Stimulated activated naive CD8-positive, alpha-beta T cell treated with anti-CD3 and anti-CD28 coated beads, Interleukin-15, Interleukin-2, amounts not matched to agents 100 ng/mL and 50 ng/mL, for 24 hours (primary cell): ENCODE results near the gene RTKN.
"Not testable (repeated sequence)": the region's sequence is repeated elsewhere in the genome, so short reads cannot be mapped to it uniquely, and the experiment has no call there.

Experiments used
- H3K27ac Mint-ChIP-seq: one replicate; pipeline ENCODE4 v1.8.0; 2021; ENCODE audit warnings: mild to moderate bottlenecking, mixed read lengths
- H3K27me3 Mint-ChIP-seq: one replicate; pipeline ENCODE4 v1.8.0; 2021; ENCODE audit warnings: mixed read lengths
- H3K36me3 Mint-ChIP-seq: one replicate; pipeline ENCODE4 v1.8.0; 2021; ENCODE audit warnings: low read depth, mixed read lengths
- H3K4me1 Mint-ChIP-seq: one replicate; pipeline ENCODE4 v1.8.0; 2021; ENCODE audit warnings: low read depth, mixed read lengths
- H3K4me3 Mint-ChIP-seq: one replicate; pipeline ENCODE4 v1.8.0; 2021; ENCODE audit warnings: mild to moderate bottlenecking, mixed read lengths
- H3K9me3 Mint-ChIP-seq: one replicate; pipeline ENCODE4 v1.8.0; 2021; ENCODE audit warnings: mixed read lengths

Gene RTKN, protein sequence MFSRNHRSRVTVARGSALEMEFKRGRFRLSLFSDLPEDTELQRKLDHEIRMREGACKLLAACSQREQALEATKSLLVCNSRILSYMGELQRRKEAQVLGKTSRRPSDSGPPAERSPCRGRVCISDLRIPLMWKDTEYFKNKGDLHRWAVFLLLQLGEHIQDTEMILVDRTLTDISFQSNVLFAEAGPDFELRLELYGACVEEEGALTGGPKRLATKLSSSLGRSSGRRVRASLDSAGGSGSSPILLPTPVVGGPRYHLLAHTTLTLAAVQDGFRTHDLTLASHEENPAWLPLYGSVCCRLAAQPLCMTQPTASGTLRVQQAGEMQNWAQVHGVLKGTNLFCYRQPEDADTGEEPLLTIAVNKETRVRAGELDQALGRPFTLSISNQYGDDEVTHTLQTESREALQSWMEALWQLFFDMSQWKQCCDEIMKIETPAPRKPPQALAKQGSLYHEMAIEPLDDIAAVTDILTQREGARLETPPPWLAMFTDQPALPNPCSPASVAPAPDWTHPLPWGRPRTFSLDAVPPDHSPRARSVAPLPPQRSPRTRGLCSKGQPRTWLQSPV

DNA sequence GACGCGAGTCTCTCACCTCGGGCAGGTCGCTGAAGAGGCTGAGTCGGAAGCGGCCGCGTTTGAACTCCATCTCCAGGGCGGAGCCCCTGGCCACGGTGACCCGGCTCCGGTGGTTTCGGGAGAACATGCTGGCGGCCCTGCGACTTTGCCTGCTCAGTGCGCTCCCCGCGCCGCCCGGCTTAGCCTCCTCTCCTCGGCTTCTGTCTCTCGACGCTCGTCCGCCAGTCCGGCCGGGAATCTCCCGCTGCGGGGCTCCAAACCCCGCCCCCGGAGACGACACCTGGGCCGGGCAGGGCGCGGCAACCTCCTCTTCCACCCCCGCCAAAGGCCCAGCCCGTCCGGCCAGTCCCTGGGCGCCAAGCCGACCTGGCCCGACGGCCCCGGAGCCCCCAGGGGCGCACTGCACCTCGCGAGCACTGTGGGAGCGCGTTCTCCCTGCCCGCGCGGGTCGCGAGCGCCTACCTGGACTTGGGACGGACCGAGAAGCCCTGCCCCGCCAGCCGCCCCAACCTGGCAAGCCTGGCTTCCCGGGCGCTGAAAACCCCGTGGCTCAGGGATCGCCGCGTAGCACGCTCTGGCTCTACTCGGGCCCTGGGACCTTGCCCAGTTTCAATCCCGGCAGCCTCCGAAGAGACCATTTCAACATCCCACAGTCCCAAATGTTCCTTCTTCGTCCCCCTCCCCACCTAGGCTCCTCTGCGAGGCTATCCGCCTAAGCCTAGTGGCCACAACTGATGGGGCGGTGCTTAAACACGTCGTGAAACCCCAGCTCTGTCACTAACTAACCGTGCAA lies at the start of gene RTKN:
RTKN (minus strand) TSS at position 248 of the 793 bp plus-strand sequence; CDS start at position 127, 121 bp downstream.
- Mint-ChIP-seq H3K27me3 (peaks cover 15% of the 10 kb centered on the region), H3K9me3 (no peaks in the 10 kb centered on the region), H3K27ac (no peak within 1 kb of the TSS), H3K4me3 (peak within 1 kb of the TSS; percentile 66), H3K4me1 (peaks cover 24% of the 10 kb centered on the region), H3K36me3 (no peaks in the 10 kb centered on the region)

DNA sequence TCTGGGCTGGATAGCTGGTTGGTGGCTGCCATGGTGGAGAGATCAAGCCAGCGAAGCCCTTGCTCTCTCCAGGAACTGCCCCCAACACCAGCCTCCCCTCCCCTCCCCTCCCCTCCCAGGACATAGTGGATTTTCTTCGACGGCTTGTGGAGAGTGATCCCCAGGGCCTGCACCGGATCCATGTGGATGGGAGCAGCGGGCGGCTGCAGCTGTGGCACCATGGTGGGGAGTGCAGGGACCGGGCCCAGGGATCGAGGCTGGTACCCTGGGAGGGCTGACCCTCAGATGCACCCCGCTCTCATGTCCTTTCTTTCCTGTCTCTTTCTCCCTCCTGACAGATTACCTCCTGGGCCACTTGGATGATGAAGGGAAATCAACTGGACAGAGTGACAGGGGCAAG lies 48.2 kb upstream of the RTKN start:
- no peaks in the 10 kb centered on the region for H3K9me3 Mint-ChIP-seq
- no peak overlapping the region for H3K4me3 Mint-ChIP-seq
- H3K27ac Mint-ChIP-seq: no peak overlapping the region
- no peaks in the 10 kb centered on the region for H3K27me3 Mint-ChIP-seq
- peaks cover 38% of the 10 kb centered on the region for H3K36me3 Mint-ChIP-seq
- no peaks in the 10 kb centered on the region for H3K4me1 Mint-ChIP-seq

DNA sequence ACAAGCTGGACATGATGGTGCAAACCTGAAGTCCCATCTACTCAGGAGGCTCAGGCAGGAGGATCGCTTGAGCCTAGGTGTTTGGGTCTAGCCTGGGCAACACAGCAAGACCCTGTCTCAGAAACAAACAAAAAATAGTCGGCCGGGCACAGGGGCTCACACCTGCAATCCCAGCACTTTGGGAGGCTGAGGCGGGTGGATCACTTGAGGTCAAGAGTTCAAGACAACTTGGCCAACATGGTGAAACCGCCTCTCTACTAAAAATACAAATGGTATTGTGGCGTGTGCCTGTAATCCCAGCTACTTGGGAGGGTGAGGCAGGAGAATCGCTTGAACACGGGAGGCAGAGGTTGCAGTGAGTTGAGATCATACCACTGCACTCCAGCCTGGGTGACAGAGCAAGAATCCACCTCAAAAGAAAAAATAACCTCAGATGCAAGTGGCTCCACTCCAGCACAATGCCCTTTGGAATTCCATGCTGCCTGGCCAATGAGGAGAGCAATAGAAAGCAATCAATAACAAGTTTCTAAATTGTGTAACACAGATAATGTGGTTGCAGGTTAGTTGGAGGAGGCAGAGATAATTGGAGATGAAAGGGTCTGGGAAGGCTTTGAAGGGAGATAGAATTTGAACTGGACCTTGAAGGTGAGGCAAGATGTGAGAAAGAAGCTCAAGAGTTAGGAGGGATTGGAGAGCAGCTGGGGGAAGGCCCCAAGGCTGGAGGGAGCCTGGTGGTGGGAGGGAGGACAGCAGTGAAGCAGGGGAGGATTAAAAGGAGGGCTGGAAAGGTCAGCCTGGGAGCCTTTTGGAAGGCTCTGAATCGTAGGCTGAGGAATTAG lies 47.1 kb upstream of the RTKN start:
- Mint-ChIP-seq H3K9me3 (no peaks in the 10 kb centered on the region), H3K27me3 (no peaks in the 10 kb centered on the region)

DNA sequence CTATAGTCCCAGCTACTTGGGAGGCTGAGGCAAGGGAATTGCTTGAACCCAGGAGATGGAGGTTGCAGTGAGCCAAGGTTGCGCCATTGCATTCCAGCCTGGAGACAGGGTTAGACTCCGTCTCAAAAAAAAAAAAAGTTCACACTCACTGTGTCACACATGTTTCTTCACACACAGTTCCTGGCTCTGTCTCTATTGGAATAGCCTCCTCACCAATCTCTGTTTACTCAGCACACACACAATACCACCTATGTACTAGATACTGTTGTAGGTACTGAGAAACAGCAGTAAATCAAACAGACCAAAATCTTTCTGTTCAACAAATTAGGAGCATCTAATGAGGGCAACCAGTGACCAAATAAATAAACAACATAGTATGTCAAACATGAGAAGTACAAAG lies 44.4 kb upstream of the RTKN start:
- no peak overlapping the region for H3K4me3 Mint-ChIP-seq
- H3K4me1 Mint-ChIP-seq: peaks cover 19% of the 10 kb centered on the region
- H3K9me3 Mint-ChIP-seq: no peaks in the 10 kb centered on the region
- peak overlapping the region; percentile 19 for H3K27ac Mint-ChIP-seq
- no peaks in the 10 kb centered on the region for H3K27me3 Mint-ChIP-seq
- peaks cover 26% of the 10 kb centered on the region for H3K36me3 Mint-ChIP-seq

More for the DNA sequence above, 47.1 kb upstream of the RTKN start:
- H3K4me1 Mint-ChIP-seq: peaks cover 4% of the 10 kb centered on the region
- no peak overlapping the region for H3K4me3 Mint-ChIP-seq
- H3K27ac Mint-ChIP-seq: no peak overlapping the region
- H3K36me3 Mint-ChIP-seq: peaks cover 32% of the 10 kb centered on the region

DNA sequence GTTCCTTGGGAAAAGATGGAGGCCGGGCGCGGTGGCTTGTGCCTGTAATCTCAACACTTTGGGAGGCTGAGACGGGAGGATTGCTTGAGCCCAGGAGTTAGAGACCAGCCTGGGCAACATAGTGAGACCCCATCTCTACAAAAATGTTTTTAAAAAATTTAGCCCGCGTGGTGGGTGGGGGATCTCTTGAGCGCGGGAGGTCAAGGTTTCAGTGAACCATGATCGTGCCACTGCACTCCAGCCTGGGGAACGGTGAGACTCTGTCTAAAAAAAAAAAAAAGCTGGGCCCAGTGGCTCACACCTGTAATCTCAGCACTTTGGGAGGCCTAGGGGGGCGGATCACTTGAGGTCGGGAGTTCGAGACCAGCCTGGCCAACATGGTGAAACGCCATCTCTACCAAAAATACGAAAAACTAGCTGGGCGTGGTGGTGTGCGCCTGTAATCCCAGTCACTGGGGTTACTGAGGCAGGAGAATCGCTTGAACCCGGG lies 42.0 kb upstream of the RTKN start:
- peak overlapping the region; percentile 100 for H3K27ac Mint-ChIP-seq
- H3K36me3 Mint-ChIP-seq: peaks cover 33% of the 10 kb centered on the region
- H3K9me3 Mint-ChIP-seq, H3K27me3 Mint-ChIP-seq: not testable (repeated sequence)
- H3K4me1 Mint-ChIP-seq: peaks cover 32% of the 10 kb centered on the region
- peak overlapping the region; percentile 100 for H3K4me3 Mint-ChIP-seq

DNA sequence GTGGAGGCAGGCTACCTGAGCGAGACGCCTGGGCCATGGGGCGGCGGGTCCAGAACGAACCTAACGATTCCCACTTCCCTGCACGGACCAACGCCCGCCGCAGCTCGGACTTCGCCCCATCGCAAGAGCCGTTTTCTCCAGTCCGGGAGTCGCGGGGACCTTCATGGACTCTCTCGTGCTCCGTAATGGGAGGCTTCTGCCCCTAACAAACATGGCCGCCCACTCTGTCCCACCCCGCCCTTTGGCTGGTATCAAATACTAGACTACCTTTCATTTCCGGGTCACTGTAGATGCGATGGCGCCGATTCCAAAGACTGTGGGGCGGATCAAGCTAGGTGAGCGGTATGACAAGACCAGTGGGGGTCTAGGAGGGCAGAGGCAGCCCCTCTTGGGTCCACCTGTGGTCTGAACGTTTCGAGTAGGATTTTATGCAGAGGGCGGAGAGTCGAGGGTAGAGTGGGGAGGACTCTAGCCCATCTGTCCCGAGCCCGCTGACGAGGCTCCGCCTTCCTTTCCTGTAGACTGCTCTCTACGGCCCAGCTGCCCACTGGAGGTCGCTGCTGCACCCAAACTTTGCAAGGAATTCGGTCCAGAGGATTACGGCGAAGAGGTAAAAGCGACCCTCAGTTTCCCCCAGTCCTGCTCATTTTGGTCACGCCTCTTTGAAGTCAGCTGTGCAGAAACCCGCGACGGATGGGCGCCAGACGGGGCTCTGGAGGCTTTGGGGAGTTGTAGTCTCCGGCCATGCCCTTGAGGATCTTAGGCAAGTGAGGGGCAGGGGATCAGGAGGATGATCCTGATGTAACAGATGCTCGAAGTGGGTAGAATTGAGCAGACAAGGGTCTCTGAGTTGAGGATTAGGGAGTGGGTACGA lies 41.3 kb upstream of the RTKN start, which contains the start of the genes CCDC142 and TTC31:
CCDC142 (minus strand) TSS at position 198 of the 874 bp plus-strand sequence; CDS start at position 37, 161 bp downstream.
TTC31 (plus strand) TSS at position 281 of the 874 bp plus-strand sequence; CDS start at position 296, 15 bp downstream.
- H3K27me3 Mint-ChIP-seq: no peaks in the 10 kb centered on the region
- H3K9me3 Mint-ChIP-seq: no peaks in the 10 kb centered on the region
- peak within 1 kb of the TSS; percentile 100 for H3K4me3 Mint-ChIP-seq
- peaks cover 32% of the 10 kb centered on the region for H3K4me1 Mint-ChIP-seq
- H3K36me3 Mint-ChIP-seq: peaks cover 33% of the 10 kb centered on the region
- peak within 1 kb of the TSS; percentile 100 for H3K27ac Mint-ChIP-seq

DNA sequence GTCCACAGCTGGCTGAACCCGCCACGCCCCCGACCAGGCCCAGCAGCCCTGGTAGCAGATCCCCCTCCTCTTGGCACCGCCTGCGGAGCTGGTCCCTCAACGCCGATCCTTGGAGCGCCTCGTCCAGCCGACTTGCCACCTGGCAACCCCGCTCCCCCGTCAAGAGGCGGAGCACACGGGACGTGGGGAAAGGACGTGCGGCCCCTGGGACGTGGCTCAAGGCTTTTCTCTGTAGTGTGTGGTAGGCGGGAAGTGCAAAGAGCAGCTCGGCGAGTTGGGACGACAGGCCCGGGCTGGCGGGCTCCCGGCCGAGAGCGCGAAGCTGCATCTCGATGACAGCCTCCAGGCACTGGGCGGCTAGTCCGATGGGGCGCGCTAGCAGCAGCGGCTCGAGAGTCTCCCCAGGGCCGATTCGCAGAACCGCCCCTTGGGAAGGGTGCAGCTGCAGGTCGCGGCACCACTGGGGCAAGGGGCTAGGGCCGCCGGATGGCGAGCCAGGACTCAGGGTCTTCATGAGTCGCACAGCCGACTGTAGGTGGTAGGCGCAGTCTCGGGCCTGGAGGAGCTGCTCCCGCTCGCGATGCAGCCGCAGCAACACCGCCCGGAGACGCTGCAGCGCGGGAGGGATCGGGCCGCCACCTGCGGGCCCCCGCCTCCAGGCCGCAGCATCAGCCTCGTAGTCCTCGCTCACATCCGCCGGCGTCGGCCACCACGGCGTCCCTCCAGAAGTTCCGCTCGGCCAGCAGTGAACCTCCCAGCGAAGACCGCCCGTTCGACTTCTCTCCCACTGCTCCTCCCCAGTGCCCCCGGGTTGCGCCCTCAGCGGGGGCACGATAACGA lies 40.4 kb upstream of the RTKN start:
- Mint-ChIP-seq H3K4me1 (peaks cover 32% of the 10 kb centered on the region), H3K4me3 (peak overlapping the region; percentile 100)

DNA sequence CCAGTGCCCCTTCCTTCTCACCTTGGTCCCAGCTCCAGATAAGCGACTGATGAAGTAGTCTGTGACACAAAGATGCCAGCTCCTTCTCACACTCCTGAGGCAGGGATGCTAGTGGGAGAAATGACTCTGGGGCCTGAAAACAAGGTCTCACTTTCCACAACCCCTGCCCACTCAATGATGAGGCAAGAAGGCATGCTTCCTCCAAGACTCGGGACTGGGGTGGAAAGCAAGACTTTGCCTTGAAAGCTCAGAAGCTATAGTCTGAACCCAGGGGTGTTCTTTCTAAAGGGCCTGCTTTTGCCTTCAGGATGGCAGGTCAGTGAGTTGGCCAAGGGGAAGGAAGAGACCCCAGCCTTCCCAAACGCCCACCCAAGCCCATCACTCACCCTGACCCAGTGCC lies 39.7 kb upstream of the RTKN start:
- H3K27me3 Mint-ChIP-seq: no peaks in the 10 kb centered on the region
- H3K27ac Mint-ChIP-seq: peak overlapping the region; percentile 68
- H3K4me1 Mint-ChIP-seq: peaks cover 32% of the 10 kb centered on the region
- H3K4me3 Mint-ChIP-seq: peak overlapping the region; percentile 100
- H3K36me3 Mint-ChIP-seq: peaks cover 32% of the 10 kb centered on the region
- no peaks in the 10 kb centered on the region for H3K9me3 Mint-ChIP-seq

More for the DNA sequence above, 40.4 kb upstream of the RTKN start:
- Mint-ChIP-seq H3K27ac (peak overlapping the region; percentile 100), H3K36me3 (peaks cover 38% of the 10 kb centered on the region), H3K27me3 (no peaks in the 10 kb centered on the region), H3K9me3 (no peaks in the 10 kb centered on the region)

DNA sequence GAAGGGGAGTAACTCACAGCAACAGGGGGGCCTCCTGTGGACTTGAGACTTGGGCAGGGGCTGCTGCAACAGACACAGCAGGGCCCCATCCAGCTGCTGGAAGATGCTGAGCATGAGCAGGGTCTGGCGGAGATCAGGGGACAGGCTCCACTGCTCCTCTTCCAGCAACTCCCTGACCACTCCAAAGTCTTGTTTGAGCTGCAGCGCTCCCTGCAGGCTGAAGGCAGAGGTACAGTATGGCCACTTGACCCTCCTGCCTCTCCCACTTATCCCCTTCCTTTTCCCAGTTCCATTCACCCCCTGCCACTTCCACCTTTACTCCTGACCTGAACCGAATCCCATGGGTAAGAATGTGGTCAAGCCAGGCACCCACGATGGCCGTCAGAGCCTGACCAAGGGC lies 33.2 kb upstream of the RTKN start:
- Mint-ChIP-seq H3K36me3 (peaks cover 47% of the 10 kb centered on the region), H3K27ac (no peak overlapping the region), H3K27me3 (no peaks in the 10 kb centered on the region), H3K4me3 (no peak overlapping the region), H3K9me3 (no peaks in the 10 kb centered on the region), H3K4me1 (peaks cover 26% of the 10 kb centered on the region)

DNA sequence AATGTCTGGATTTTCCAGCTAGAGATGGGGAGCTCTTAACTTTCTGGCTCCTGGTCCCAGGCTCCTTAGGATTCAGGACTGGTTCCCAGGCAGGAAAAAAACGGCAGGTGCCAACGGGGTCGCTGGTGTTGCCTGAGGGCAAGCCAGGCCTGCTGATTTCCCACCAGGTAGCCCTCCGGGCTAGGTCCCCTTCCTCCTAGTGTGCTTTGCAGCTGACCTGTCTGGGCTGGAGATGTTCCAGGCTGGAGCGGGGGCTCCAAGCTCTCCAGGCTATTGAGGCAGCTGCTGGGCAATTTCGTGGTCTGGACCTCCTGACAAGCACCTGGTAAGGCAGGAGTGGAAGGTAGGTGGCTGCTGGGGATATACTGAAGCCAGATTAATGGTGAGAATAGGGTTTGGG lies 32.7 kb upstream of the RTKN start:
- no peaks in the 10 kb centered on the region for H3K27me3 Mint-ChIP-seq
- peaks cover 27% of the 10 kb centered on the region for H3K4me1 Mint-ChIP-seq
- no peaks in the 10 kb centered on the region for H3K9me3 Mint-ChIP-seq
- H3K36me3 Mint-ChIP-seq: peaks cover 46% of the 10 kb centered on the region
- no peak overlapping the region for H3K4me3 Mint-ChIP-seq
- no peak overlapping the region for H3K27ac Mint-ChIP-seq

DNA sequence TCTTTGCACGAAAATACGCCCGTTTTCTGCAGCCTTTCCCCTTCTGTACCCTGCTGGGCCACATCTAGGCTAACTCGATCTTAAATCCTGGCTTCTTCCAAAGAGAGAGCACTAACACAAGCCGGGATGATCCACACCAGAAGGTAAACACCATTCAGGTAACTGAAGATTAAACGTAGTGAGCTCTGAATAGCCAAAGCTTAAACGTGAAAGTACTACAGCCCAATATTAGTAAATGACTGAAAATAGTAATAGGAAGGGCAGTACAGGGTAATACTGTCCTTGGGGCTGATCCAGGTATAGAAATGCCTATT lies 31.2 kb upstream of the RTKN start:
- Mint-ChIP-seq H3K27me3 (no peaks in the 10 kb centered on the region), H3K27ac (peak overlapping the region; percentile 96), H3K36me3 (peaks cover 41% of the 10 kb centered on the region), H3K4me3 (peak overlapping the region; percentile 96), H3K4me1 (peaks cover 27% of the 10 kb centered on the region), H3K9me3 (no peaks in the 10 kb centered on the region)

DNA sequence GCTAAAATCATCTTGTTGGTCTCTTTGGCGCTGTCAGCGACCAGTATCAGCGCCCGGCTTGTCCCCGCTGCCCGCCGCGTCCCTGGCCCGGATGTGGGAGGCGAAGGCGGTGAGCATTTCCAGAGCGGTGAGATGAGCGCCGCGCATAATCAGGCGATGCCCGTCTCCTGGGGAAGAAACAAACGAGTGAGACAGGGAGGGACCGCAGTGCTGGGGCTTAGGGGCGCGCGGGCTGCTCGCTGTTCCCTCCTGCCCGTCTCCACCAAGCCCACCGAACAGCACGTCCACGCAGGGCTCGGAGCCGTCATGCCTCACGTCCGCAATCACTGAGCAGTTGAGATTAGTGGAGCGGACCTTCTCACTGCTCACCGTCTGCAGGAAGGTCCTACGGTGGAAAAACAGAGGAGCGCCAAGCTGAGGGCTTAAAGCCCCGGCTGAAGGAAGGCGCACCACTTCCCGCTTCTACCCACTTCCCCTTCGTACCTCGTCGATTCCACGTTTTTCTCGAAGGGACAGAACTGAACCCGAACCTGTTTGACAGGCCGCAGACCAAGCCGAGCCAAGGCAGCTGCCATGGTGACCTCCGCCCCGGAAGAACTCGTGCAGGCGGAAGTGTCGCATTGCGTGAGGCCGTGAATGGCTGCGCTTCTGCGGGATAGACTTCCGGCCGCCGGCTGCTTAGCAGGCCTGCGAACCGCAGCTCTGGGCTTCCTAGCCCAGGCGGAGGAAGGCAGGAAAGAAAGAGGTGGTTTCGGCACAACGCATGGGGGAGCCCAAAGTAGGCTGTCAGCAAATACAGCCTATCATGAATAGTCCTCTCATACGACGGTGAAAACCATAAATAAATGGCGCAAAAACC lies 30.6 kb upstream of the RTKN start, which contains the start of gene MRPL53:
MRPL53 (minus strand) TSS at position 595 of the 859 bp plus-strand sequence; CDS start at position 575, 20 bp downstream.
- Mint-ChIP-seq H3K27ac (peak within 1 kb of the TSS; percentile 96), H3K27me3 (no peaks in the 10 kb centered on the region), H3K4me1 (peaks cover 27% of the 10 kb centered on the region), H3K36me3 (peaks cover 38% of the 10 kb centered on the region), H3K4me3 (peak within 1 kb of the TSS; percentile 96), H3K9me3 (no peaks in the 10 kb centered on the region)
